HepG2 (cell line): ENCODE results near the gene ZKSCAN2. TPM values are rescaled to one million over a fixed set of nuclear protein-coding genes. Genes with fewer than 3 reads are reported as not detected.

Experiments used
- ATAC-seq: fragments of 200-7000 bp; cut with Tn5 transposase; 3 replicates; pipeline ENCODE4 v1.9.1; 2020; ENCODE audit warnings: mild to moderate bottlenecking, moderate library complexity
- BruUV-seq: library from RNA; stranded (reverse); fragments of 400-500 nt; replicated peaks from 2 replicates; lab custom pipeline; 2021; lab: Mats Ljungman, UMichigan
- CTCF ChIA-PET: fragments of 300-600 bp; formaldehyde crosslinking; extraction: SDS; loops from one replicate; lab custom pipeline; 2021; ENCODE audit warnings: low total read pairs, inconsistent platforms, low intra/inter-chr PET ratio; lab: Yijun Ruan, JAX
- POLR2A ChIA-PET: fragments of 350-600 bp; sonication (Branson Sonifier 250); formaldehyde crosslinking; loops from one replicate; lab custom pipeline; 2020; ENCODE audit warnings: antibody characterized with exemption, inconsistent platforms; lab: Yijun Ruan, JAX
- DNase-seq: peaks from one replicate; pipeline ENCODE4 v3.0.0-alpha.2; 2015; ENCODE audit warnings: low spot score
- FAIRE-seq: peaks from 3 replicates; lab custom pipeline; 2011; peaks lifted over from hg19 to GRCh38; lab: Jason Lieb, UNC
- H2AFZ ChIP-seq: one replicate; pipeline ENCODE4 v1.6.1; 2011; ENCODE audit warnings: low read length, inconsistent platforms
- H3K27ac ChIP-seq: fragments of 300-600 bp; 3 replicates; pipeline ENCODE4 v1.8.0; 2011; ENCODE audit warnings: mixed run types, mild to moderate bottlenecking, mixed read lengths, low read length, inconsistent platforms; ENCODE audit not compliant: insufficient read depth; ENCODE audit errors: extremely low read length
- H3K27me3 ChIP-seq, 2 experiments: fragments of 200-600 bp in 1 of 2; 2 replicates in 1 of 2; 3 replicates in 1 of 2; pipeline versions ENCODE4 v1.6.0 to v1.8.0; 2011; ENCODE audit warnings: low read length in 2 of 2, mild to moderate bottlenecking in 2 of 2, moderate library complexity in 2 of 2, inconsistent platforms in 1 of 2; ENCODE audit not compliant: insufficient read depth in 2 of 2, control insufficient read depth in 1 of 2
- H3K36me3 ChIP-seq, 2 experiments: fragments of 200-600 bp in 1 of 2; replicated peaks in 1 of 2; 2 replicates in 1 of 2; 3 replicates in 1 of 2; pipeline versions ENCODE4 v1.5.1 to v1.8.0; 2011; ENCODE audit warnings: low read length in 2 of 2, inconsistent platforms in 1 of 2; ENCODE audit not compliant: insufficient read depth in 2 of 2, control insufficient read depth in 1 of 2
- H3K4me1 ChIP-seq: 2 replicates; pipeline ENCODE4 v1.5.1; 2012; ENCODE audit warnings: low read length, inconsistent platforms; ENCODE audit not compliant: insufficient read depth
- H3K4me2 ChIP-seq: 2 replicates; pipeline ENCODE4 v1.6.0; 2011; ENCODE audit warnings: low read depth, low read length, inconsistent platforms
- H3K4me3 ChIP-seq, 3 experiments: fragments of 200-600 bp in 1 of 3; sonication (generic), shearing (Covaris generic) in 1 of 3; replicated peaks in 1 of 3; 2 replicates each; pipeline ENCODE4 v1.5.1; 2011 to 2016; ENCODE audit warnings: low read length in 3 of 3, inconsistent platforms in 2 of 3, low read depth in 2 of 3, mild to moderate bottlenecking in 2 of 3, control low read depth in 1 of 3, mixed read lengths in 1 of 3; ENCODE audit not compliant: insufficient read depth in 1 of 3
- H3K79me2 ChIP-seq: one replicate; pipeline ENCODE4 v1.6.1; 2011; ENCODE audit warnings: low read length, inconsistent platforms; ENCODE audit not compliant: insufficient read depth
- H3K9ac ChIP-seq: 2 replicates; pipeline ENCODE4 v1.6.0; 2011; ENCODE audit warnings: mild to moderate bottlenecking, low read depth, low read length, inconsistent platforms; ENCODE audit not compliant: insufficient read depth
- H3K9me3 ChIP-seq: 2 replicates; pipeline ENCODE4 v1.5.1; 2012; ENCODE audit warnings: mild to moderate bottlenecking, low read length
- H4K20me1 ChIP-seq: 2 replicates; pipeline ENCODE4 v1.6.0; 2011; ENCODE audit warnings: inconsistent platforms, mild to moderate bottlenecking, low read length, moderate library complexity; ENCODE audit not compliant: insufficient read depth
- HHEX ChIP-seq: IDR thresholded peaks from 2 replicates; pipeline ENCODE4 v1.6.1; 2016; ENCODE audit warnings: control low read depth
- MTF2 ChIP-seq: sonication (generic); formaldehyde crosslinking; IDR thresholded peaks from 2 replicates; pipeline ENCODE4 v1.5.0; 2020; ENCODE audit warnings: missing genetic modification reagents, borderline replicate concordance
- NFRKB ChIP-seq: fragments of 450-650 bp; IDR thresholded peaks from 2 replicates; pipeline ENCODE4 v1.6.1; 2017
- PRPF4 ChIP-seq: fragments of 200-400 bp; formaldehyde crosslinking; IDR thresholded peaks from 2 replicates; pipeline ENCODE4 v1.6.1; 2016; ENCODE audit warnings: low read length, low read depth; ENCODE audit not compliant: poor library complexity, severe bottlenecking
- SAFB2 ChIP-seq: sonication (generic); formaldehyde crosslinking; IDR thresholded peaks from 2 replicates; pipeline ENCODE4 v1.5.1; 2020; ENCODE audit warnings: missing genetic modification reagents, low read depth, mild to moderate bottlenecking, borderline replicate concordance
- SMAD1 ChIP-seq: sonication (generic); formaldehyde crosslinking; IDR thresholded peaks from 2 replicates; pipeline ENCODE4 v1.4.0; 2020; ENCODE audit warnings: missing genetic modification reagents, low read depth, mild to moderate bottlenecking, borderline replicate concordance
- TBP ChIP-seq: sonication (generic); formaldehyde crosslinking; IDR thresholded peaks from 2 replicates; pipeline ENCODE4 v1.5.0; 2020; ENCODE audit warnings: missing genetic modification reagents
- THAP11 ChIP-seq: IDR thresholded peaks from 2 replicates; pipeline ENCODE4 v1.6.1; 2016; ENCODE audit warnings: missing biosample characterization, missing genetic modification reagents
- YY1 ChIP-seq: IDR thresholded peaks from 2 replicates; pipeline ENCODE4 v1.6.1; 2011; ENCODE audit warnings: low read length, low read depth, moderate library complexity, mild to moderate bottlenecking; ENCODE audit not compliant: insufficient read depth, insufficient replicate concordance
- ZBTB38 ChIP-seq: sonication (generic); formaldehyde crosslinking; IDR thresholded peaks from 2 replicates; pipeline ENCODE4 v1.5.1; 2020; ENCODE audit warnings: mild to moderate bottlenecking, missing genetic modification reagents
- ZFP36L2 ChIP-seq: sonication (generic); formaldehyde crosslinking; IDR thresholded peaks from 2 replicates; pipeline ENCODE4 v1.4.0; 2020; ENCODE audit warnings: missing genetic modification reagents
- ZNF180 ChIP-seq: sonication (generic); formaldehyde crosslinking; IDR thresholded peaks from 2 replicates; pipeline ENCODE4 v1.4.0; 2020; ENCODE audit warnings: low read depth, missing genetic modification reagents, borderline replicate concordance
- ZNF678 ChIP-seq: sonication (generic); formaldehyde crosslinking; IDR thresholded peaks from 2 replicates; pipeline ENCODE4 v1.4.0; 2020; ENCODE audit warnings: mild to moderate bottlenecking, missing genetic modification reagents
- ZNF703 ChIP-seq: sonication (generic); formaldehyde crosslinking; IDR thresholded peaks from 2 replicates; pipeline ENCODE4 v1.5.1; 2020; ENCODE audit warnings: missing genetic modification reagents, mild to moderate bottlenecking, moderate library complexity, borderline replicate concordance
- ZNF782 ChIP-seq: sonication (generic); formaldehyde crosslinking; IDR thresholded peaks from 2 replicates; pipeline ENCODE4 v1.4.0; 2020; ENCODE audit warnings: missing genetic modification reagents, mild to moderate bottlenecking, borderline replicate concordance
- WGBS: methylation state at CpG from one replicate; pipeline ENCODE4 v1.1.6; 2017; ENCODE audit warnings: low lambda C conversion rate; 5-methylcytosine and 5-hydroxymethylcytosine counted together
- in situ Hi-C: cut with HindIII; loops from 2 replicates; pipeline ENCODE4 v1.10.0; 2017; ENCODE audit warnings: low pct_unique_long_range_greater_than_20kb; ENCODE audit not compliant: extremely low pct_ligation_motif_present
- intact Hi-C: fragments of 100-400 bp; cut with micrococcal nuclease; formaldehyde crosslinking; loops from one replicate; pipeline ENCODE4 v1.10.0; 2022; ENCODE audit not compliant: unreplicated experiment
- polyA plus RNA-seq, 8 experiments: library from polyadenylated mRNA; depleted of rRNA in 3 of 8; stranded (reverse) in 7 of 8; unstranded in 1 of 8; fragments of >200 nt; fragmentation: Illumina TruSeq in 4 of 8; extraction: Trizol in 4 of 8; gene quantifications; 2 replicates each; pipeline versions ENCODE4 v1.2.1 to v1.2.3, GENCODE V29; 2011 to 2016; ENCODE audit warnings: low read depth in 4 of 8, missing spikeins in 1 of 8, mixed read lengths in 1 of 8; ENCODE audit not compliant: insufficient read depth in 1 of 8
- total RNA-seq, 5 experiments: library from RNA; depleted of rRNA; stranded (reverse); fragments of >200 nt; fragmentation: Illumina TruSeq; extraction: Trizol; gene quantifications; 2 replicates each; pipeline ENCODE4 v1.2.3, GENCODE V29; 2016; ENCODE audit warnings: low read depth in 1 of 5
- TF ChIP-seq, protein P1 (sequence below): sonication (generic); formaldehyde crosslinking; IDR thresholded peaks from 2 replicates; pipeline ENCODE4 v1.5.0; 2020; ENCODE audit warnings: mild to moderate bottlenecking, missing genetic modification reagents
- TF ChIP-seq, protein P2 (sequence below): IDR thresholded peaks from 2 replicates; pipeline ENCODE4 v1.6.1; 2016; ENCODE audit warnings: low read depth, control low read depth

ZKSCAN2 gene
- total and polyA plus RNA-seq, 2 of the 13 experiments (the other 11 are each of a cell fraction or from before 2014, with no cell fraction given), result 4.2 to 11.1 TPM

DNA sequence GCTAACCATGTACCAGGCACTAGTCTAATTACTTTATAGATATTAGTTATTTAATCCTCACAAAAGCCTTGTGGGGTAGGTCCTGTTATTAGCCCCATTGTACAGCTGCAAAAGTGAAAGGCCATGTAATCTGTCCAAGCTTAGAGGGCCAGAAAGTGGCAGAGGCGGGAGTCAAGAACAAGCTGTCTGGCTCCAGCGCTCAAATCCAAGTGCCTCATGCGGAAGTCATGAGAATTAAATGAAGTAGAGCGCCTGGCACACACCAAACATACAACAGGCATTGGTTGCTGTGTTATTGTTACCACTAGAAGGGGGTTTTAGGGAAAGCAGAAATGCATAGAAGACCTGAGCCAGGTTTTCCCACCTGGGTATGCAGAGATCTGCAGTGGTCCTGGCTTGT, 39.7 kb downstream of the ZKSCAN2 start:
- H3K9me3 ChIP-seq, result no peaks in the 10 kb centered on the region
- intact Hi-C loops, result no loop called here
- TF ChIP-seq NFRKB (no peak), ZNF782 (CRISPR knock-in tag) (no peak), SAFB2 (no peak), ZNF678 (CRISPR knock-in tag) (no peak), SMAD1 (CRISPR knock-in tag) (no peak), ZNF703 (no peak), HHEX (no peak), ZNF180 (CRISPR knock-in tag) (no peak), ZFP36L2 (CRISPR knock-in tag) (no peak), YY1 (no peak), TBP (CRISPR knock-in tag) (no peak), PRPF4 (no peak), THAP11 (no peak), ZBTB38 (CRISPR knock-in tag) (no peak), MTF2 (CRISPR knock-in tag) (no peak)
- TF ChIP-seq, protein P1, sequence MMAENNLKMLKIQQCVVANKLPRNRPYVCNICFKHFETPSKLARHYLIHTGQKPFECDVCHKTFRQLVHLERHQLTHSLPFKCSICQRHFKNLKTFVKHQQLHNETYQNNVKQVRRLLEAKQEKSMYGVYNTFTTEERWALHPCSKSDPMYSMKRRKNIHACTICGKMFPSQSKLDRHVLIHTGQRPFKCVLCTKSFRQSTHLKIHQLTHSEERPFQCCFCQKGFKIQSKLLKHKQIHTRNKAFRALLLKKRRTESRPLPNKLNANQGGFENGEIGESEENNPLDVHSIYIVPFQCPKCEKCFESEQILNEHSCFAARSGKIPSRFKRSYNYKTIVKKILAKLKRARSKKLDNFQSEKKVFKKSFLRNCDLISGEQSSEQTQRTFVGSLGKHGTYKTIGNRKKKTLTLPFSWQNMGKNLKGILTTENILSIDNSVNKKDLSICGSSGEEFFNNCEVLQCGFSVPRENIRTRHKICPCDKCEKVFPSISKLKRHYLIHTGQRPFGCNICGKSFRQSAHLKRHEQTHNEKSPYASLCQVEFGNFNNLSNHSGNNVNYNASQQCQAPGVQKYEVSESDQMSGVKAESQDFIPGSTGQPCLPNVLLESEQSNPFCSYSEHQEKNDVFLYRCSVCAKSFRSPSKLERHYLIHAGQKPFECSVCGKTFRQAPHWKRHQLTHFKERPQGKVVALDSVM (CRISPR knock-in tag), result no peak
- TF ChIP-seq, protein P2, sequence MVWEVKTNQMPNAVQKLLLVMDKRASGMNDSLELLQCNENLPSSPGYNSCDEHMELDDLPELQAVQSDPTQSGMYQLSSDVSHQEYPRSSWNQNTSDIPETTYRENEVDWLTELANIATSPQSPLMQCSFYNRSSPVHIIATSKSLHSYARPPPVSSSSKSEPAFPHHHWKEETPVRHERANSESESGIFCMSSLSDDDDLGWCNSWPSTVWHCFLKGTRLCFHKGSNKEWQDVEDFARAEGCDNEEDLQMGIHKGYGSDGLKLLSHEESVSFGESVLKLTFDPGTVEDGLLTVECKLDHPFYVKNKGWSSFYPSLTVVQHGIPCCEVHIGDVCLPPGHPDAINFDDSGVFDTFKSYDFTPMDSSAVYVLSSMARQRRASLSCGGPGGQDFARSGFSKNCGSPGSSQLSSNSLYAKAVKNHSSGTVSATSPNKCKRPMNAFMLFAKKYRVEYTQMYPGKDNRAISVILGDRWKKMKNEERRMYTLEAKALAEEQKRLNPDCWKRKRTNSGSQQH (CRISPR knock-in tag), result no peak
- H3K79me2 ChIP-seq, result no peaks in the 10 kb centered on the region
- no peak for ATAC-seq
- H3K4me1 ChIP-seq, result peaks cover 42% of the 10 kb centered on the region
- 95% methylated on average over 4 of the region's 4 CpGs for WGBS
- BruUV-seq, result no TSS peak
- no peak for DNase-seq
- CTCF ChIA-PET, result no interaction called here
- no peak overlapping the region for H3K27ac ChIP-seq
- H3K36me3 ChIP-seq, result no peaks in the 10 kb centered on the region
- H3K4me2 ChIP-seq, result no peak overlapping the region
- H3K4me3 ChIP-seq, result no peak overlapping the region
- in situ Hi-C loops, result no loop called here
- no peak overlapping the region for H3K9ac ChIP-seq
- POLR2A ChIA-PET, result no interaction called here
- H4K20me1 ChIP-seq, result no peaks in the 10 kb centered on the region
- H2AFZ ChIP-seq, result no peak overlapping the region
- H3K27me3 ChIP-seq, result no peaks in the 10 kb centered on the region; a peak in 1 of 5 replicates
- no peak for FAIRE-seq
